ENCODE results near the gene DAB2IP. TPM values are rescaled to one million over a fixed set of nuclear protein-coding genes. Genes with fewer than 3 reads are reported as not detected.

DAB2IP gene
- total RNA-seq, 3 donors from 2014 or later, result 109 to 157 (median 111) TPM

DNA sequence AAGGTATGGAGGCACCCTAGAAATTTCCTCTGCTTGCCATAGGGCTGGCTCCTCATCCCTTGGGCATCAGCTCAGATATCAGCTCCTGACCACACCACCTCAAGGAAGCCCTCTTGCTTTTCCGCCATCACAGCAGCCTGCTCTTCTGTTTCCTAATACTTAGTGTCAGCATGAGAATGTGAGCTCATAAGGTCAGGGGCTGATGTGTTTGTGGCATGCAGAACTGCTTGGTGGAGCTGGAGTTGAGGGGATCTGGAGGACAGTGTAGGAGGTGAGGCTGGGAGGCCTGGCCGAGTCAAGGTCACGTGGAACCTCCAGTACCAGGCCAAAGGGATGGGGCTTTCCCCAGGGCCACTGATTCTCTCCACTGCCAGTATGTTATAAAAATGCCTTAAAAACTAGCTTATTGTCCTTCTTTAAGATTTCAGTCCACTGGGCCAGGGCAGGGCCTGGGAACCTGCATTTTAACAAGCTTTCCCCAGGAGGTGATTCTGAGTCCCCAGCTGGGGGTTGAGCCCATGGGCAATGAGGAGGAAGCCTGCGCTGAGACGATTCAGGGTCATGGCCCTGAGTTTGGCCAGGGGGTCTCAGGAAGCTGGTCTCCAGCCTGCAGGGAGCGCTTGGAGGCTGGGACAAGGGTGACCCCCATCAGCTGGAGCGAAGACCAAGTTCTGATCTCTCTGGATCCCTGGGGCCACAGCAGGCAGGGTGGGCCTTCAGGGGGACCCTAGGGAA, 28.6 kb downstream of the DAB2IP start:
- no peak for DNase-seq
- no peaks in the 10 kb centered on the region for H3K36me3 ChIP-seq (ENCODE audit: low read depth)
- intact Hi-C loops (cut with DNase I, micrococcal nuclease), result loop anchor here in 1 of 2 donors (10.0 kb wide), 1 partner anchor 315 kb away; no protein-coding TSS in a partner anchor

DNA sequence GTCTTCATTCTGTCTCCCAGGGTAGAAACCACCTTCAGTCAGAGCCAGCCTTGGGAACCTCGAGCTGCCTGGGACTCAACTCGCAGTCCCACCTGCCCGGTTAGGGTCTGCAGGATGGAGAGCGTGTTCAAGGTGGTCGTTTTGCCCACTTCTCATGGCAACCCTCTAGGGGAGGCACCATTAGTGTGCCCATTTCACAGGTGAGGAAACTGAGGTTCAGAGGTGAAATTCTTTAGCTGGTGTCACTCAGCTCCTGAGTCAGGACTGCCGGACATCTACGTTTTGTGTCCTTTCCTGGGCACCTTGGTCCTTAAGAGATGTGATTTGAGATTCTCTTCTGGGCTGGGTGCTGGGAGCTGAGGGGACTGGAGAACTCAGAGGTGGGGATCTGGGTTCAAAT, 30.0 kb downstream of the DAB2IP start:
- TF ChIP-seq, protein P1, sequence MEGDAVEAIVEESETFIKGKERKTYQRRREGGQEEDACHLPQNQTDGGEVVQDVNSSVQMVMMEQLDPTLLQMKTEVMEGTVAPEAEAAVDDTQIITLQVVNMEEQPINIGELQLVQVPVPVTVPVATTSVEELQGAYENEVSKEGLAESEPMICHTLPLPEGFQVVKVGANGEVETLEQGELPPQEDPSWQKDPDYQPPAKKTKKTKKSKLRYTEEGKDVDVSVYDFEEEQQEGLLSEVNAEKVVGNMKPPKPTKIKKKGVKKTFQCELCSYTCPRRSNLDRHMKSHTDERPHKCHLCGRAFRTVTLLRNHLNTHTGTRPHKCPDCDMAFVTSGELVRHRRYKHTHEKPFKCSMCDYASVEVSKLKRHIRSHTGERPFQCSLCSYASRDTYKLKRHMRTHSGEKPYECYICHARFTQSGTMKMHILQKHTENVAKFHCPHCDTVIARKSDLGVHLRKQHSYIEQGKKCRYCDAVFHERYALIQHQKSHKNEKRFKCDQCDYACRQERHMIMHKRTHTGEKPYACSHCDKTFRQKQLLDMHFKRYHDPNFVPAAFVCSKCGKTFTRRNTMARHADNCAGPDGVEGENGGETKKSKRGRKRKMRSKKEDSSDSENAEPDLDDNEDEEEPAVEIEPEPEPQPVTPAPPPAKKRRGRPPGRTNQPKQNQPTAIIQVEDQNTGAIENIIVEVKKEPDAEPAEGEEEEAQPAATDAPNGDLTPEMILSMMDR (IDR thresholded peaks at IDR 0.05), result no peak
- H3K36me3 ChIP-seq (ENCODE audit: low read depth), result no peaks in the 10 kb centered on the region
- intact Hi-C loops (cut with DNase I, micrococcal nuclease), result loop anchor here in 1 of 2 donors (10.0 kb wide), 1 partner anchor 313 kb away; no protein-coding TSS in a partner anchor
- H3K9me3 ChIP-seq, result no peaks in the 10 kb centered on the region
- no peak overlapping the region for H3K4me3 ChIP-seq
- H3K4me1 ChIP-seq (ENCODE audit: low read depth), result no peaks in the 10 kb centered on the region
- ATAC-seq (no peak), DNase-seq (no peak)

More for the DNA sequence above, 28.6 kb downstream of the DAB2IP start:
- Histone ChIP-seq H3K4me1 (ENCODE audit: low read depth) (no peaks in the 10 kb centered on the region), H3K4me3 (no peak overlapping the region), H3K9me3 (no peaks in the 10 kb centered on the region)
- TF ChIP-seq, protein P1 (IDR thresholded peaks at IDR 0.05), result no peak
- no peak for ATAC-seq

DNA sequence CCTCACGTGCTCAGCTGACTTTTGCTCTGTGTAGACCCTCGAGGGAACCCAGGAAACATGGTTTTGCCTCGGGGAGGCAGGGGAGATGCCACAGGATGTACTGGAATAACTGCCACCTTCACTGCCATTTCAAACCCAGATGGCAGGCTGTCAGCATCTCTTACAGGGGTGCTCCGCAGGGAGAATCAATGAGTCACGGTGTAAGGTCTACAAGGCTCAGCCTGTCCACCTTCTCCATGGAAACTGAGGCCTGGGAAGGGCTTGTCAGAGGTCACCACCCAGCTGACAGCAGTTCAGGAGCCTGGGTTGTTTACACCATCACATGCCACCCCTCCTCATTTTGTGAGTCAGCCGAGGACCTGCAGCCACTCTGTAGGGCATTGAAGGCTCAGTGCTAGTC, 30.8 kb downstream of the DAB2IP start:
- H3K36me3 ChIP-seq (ENCODE audit: low read depth), result no peaks in the 10 kb centered on the region
- H3K4me1 ChIP-seq (ENCODE audit: low read depth), result peaks cover 5% of the 10 kb centered on the region
- ATAC-seq (no peak), DNase-seq (no peak)
- intact Hi-C loops (cut with DNase I, micrococcal nuclease), result loop anchor here in 1 of 2 donors (10.0 kb wide), 1 partner anchor 313 kb away; no protein-coding TSS in a partner anchor
- no peaks in the 10 kb centered on the region for H3K9me3 ChIP-seq
- TF ChIP-seq, protein P1 (IDR thresholded peaks at IDR 0.05), result no peak
- H3K4me3 ChIP-seq, result no peak overlapping the region

DNA sequence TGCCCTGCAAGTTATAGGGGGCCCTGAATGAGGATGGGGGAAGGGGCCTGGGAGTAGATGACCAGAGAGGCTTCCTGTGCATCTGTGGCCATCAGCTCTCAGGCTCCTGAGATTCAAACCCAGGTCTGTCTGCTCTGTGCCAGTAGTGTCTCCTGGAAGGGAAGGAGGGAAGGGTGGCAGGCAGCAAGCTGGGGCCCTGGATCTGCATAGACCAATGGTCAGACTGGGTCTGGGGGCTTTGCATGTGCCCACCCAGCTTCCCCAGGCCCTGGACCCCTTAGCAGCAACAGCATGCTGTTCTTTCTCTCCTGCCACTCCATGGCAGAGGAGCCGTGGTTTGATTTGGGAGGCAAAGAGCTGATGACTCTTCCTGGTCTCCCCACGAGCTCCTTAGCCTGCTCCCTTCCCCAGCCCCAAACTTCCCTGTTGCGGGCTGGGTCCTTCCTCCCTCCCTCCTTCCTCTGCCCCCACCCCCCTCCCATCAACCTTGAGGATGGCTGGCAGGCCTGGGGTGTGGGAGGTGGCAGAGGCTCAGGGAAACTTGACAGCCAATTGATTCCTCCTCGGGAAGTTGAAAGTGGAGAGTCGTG, 31.6 kb downstream of the DAB2IP start:
- DNase-seq, result no peak
- Histone ChIP-seq H3K9me3 (no peaks in the 10 kb centered on the region), H3K4me1 (ENCODE audit: low read depth) (peaks cover 5% of the 10 kb centered on the region), H3K4me3 (no peak overlapping the region), H3K36me3 (ENCODE audit: low read depth) (no peaks in the 10 kb centered on the region)
- ATAC-seq, result no peak
- TF ChIP-seq, protein P1 (IDR thresholded peaks at IDR 0.05), result no peak
- intact Hi-C loops (cut with DNase I, micrococcal nuclease), result loop anchor here in 1 of 2 donors (10.0 kb wide), 1 partner anchor 312 kb away; no protein-coding TSS in a partner anchor

DNA sequence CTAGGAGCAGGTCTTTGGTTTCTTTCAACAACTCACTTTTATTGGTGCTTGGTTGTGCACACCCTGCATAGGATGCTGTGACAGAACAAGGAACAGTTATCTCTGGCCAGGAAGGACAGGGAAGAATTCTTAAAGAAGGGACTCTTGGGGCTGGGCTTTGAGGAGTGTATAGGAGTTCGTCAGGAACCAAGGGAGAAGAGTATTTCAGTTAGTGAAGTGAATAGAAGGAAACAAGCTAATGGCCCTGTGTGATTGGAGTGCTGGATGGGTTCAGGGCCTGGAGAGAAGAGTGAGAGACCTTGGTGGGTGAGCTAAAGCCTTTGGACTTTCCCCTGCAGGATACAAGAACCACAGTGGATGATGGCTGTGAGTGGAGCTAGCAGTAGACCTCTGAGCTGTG, 32.2 kb downstream of the DAB2IP start:
- intact Hi-C loops (cut with DNase I, micrococcal nuclease), result loop anchor here in 1 of 2 donors (10.0 kb wide), 1 partner anchor 311 kb away; no protein-coding TSS in a partner anchor

More for the DNA sequence above, 32.2 kb downstream of the DAB2IP start:
- TF ChIP-seq, protein P1 (IDR thresholded peaks at IDR 0.05), result no peak
- no peak for DNase-seq
- no peaks in the 10 kb centered on the region for H3K9me3 ChIP-seq
- ATAC-seq, result no peak
- no peak overlapping the region for H3K4me3 ChIP-seq
- H3K36me3 ChIP-seq (ENCODE audit: low read depth), result no peaks in the 10 kb centered on the region
- peaks cover 5% of the 10 kb centered on the region for H3K4me1 ChIP-seq (ENCODE audit: low read depth)
